Aorta (tissue), 5 donors: Measurements from ENCODE around the gene LASP1NB.
"Not testable (repeated sequence)": the region's sequence is repeated elsewhere in the genome, so short reads cannot be mapped to it uniquely, and the experiment has no call there.

Source experiments
- ATAC-seq: fragments of 200-7000 bp; cut with Tn5 transposase; one replicate; pipeline ENCODE4 v1.9.1; 2022; ENCODE audit warnings: moderate library complexity; ENCODE audit not compliant: low FRiP score
- DNase-seq, 2 donors: peaks; one replicate each; pipeline ENCODE4 v3.0.0-alpha.2; 2020
- H3K27ac ChIP-seq, 2 donors: one replicate each; pipeline ENCODE4 v1.5.1; 2013; ENCODE audit warnings: low read length in 2 of 2, mild to moderate bottlenecking in 2 of 2, moderate library complexity in 2 of 2, control low read depth in 1 of 2, inconsistent platforms in 1 of 2, low read depth in 1 of 2
- H3K27me3 ChIP-seq, 2 donors: one replicate each; pipeline ENCODE4 v1.6.1; 2013; ENCODE audit warnings: control low read depth in 1 of 2, low read length in 1 of 2, mild to moderate bottlenecking in 1 of 2, moderate library complexity in 1 of 2; ENCODE audit not compliant: insufficient read depth in 2 of 2, control insufficient read depth in 1 of 2
- H3K36me3 ChIP-seq, 2 donors: one replicate each; pipeline ENCODE4 v1.6.1; 2013; ENCODE audit warnings: control low read depth in 1 of 2, low read length in 1 of 2, mild to moderate bottlenecking in 1 of 2; ENCODE audit not compliant: insufficient read depth in 2 of 2, control insufficient read depth in 1 of 2
- H3K4me1 ChIP-seq, 2 donors: one replicate each; pipeline ENCODE4 v1.6.1; 2013; ENCODE audit warnings: low read length in 2 of 2, control low read depth in 1 of 2, mild to moderate bottlenecking in 1 of 2, moderate library complexity in 1 of 2; ENCODE audit not compliant: insufficient read depth in 2 of 2, control insufficient read depth in 1 of 2
- H3K4me3 ChIP-seq, 2 donors: one replicate each; pipeline ENCODE4 v1.5.1; 2013; ENCODE audit warnings: low read length in 2 of 2, control low read depth in 1 of 2, mild to moderate bottlenecking in 1 of 2
- H3K9me3 ChIP-seq: one replicate; pipeline ENCODE4 v1.6.1; 2013; ENCODE audit warnings: mild to moderate bottlenecking, low read length; ENCODE audit not compliant: control insufficient read depth
- WGBS, 2 donors: extraction: QIAGEN DNeasy Blood & Tissue Kit; methylation state at CpG; one replicate each; pipeline ENCODE4 v1.1.7; 2013; 5-methylcytosine and 5-hydroxymethylcytosine counted together
- intact Hi-C, 2 donors: fragments of 100-400 bp; cut with DNase I; formaldehyde crosslinking; loops; one replicate each; pipeline versions ENCODE4 v1.14.2 to v1.15.0; 2022
- donor health status: healthy with polysubstance abuse.
- donor health status: Bipolar disorder and iron deficiency.
- donor health status: DM: no; HTN: no; CAD: no.
- donor health status: DM: no; HTN: no; CAD: no.
- donor health status: DM: yes; HTN: yes; CAD: no.

Gene LASP1NB

DNA sequence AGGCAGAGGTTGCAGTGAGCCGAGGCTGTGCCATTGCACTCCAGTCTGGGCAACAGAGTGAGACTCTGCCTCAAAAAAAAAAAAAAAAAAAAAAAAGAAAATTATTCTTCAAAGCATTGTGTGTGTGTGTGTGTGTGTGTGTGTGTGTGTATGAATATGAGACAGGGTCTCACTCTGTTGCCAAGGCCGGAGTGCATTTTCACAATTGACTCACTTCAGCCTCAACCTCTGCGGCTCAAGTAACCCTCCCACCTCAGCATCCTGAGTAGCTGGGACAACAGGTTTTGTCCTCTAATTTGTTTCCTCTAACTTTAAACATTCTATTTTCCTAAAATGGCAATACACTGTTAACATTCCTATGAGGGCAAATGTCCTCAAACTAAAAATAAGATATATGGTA lies 34.1 kb downstream of the LASP1NB start:
- Histone ChIP-seq H3K36me3 (no peaks in the 10 kb centered on the region), H3K4me1 (no peaks in the 10 kb centered on the region), H3K9me3 (no peaks in the 10 kb centered on the region), H3K27ac (peak overlapping the region in 1 of 2 donors; percentile 12), H3K27me3 (no peaks in the 10 kb centered on the region), H3K4me3 (no peak overlapping the region)
- ATAC-seq (no peak), DNase-seq (no peak)
- WGBS, 2 donors = 42 to 54% methylated on average over 3 of the region's 3 CpGs
- intact Hi-C loops = no loop called here

DNA sequence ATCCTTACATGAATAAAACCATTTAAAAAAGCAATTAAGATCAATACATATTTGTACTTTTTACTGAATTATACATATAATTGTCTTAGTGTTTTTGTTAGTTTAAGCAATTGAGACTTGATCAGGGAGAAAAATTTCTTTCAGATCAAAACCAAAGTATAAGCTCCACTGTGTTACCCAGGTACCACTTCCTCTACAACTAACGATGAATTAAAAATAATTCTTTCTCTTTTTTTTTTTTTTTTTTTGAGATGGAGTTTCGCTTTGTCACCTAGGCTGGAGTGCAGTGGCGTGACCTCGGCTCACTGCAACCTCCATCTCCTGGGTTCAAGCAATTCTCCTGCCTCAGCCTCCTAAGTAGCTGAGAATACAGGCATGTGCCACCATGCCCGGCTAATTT lies 35.0 kb downstream of the LASP1NB start:
- intact Hi-C loops = no loop called here
- Histone ChIP-seq H3K4me1 (no peaks in the 10 kb centered on the region), H3K9me3 (no peaks in the 10 kb centered on the region), H3K27me3 (no peaks in the 10 kb centered on the region), H3K27ac (no peak overlapping the region), H3K36me3 (no peaks in the 10 kb centered on the region), H3K4me3 (no peak overlapping the region)
- no peak for ATAC-seq
- 89 to 94% methylated on average over 5 of the region's 5 CpGs for WGBS, 2 donors
- DNase-seq = no peak

DNA sequence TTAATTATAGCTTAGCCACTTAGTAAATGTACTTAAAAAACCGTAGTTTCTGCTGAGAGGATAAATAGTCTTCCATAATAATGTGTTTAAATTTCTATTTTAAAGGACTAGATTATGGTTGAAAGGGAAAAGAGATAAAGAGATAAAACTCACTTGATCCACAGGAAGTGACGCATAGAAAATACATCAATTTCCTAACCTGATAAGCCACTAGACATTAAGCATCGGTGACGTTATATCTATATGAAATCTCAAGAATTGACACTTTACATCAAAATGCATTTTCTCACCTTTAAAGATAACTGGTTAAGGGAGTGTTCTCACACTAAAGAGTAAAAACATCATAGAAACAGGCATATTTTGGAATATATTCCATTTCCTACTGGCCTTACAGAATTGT lies 36.0 kb downstream of the LASP1NB start:
- DNase-seq (no peak), ATAC-seq (no peak)
- Histone ChIP-seq H3K4me3 (no peak overlapping the region), H3K4me1 (no peaks in the 10 kb centered on the region), H3K27ac (no peak overlapping the region), H3K9me3 (no peaks in the 10 kb centered on the region), H3K27me3 (no peaks in the 10 kb centered on the region), H3K36me3 (no peaks in the 10 kb centered on the region)
- intact Hi-C loops = no loop called here
- WGBS, 2 donors = 54 to 66% methylated on average over 4 of the region's 4 CpGs

DNA sequence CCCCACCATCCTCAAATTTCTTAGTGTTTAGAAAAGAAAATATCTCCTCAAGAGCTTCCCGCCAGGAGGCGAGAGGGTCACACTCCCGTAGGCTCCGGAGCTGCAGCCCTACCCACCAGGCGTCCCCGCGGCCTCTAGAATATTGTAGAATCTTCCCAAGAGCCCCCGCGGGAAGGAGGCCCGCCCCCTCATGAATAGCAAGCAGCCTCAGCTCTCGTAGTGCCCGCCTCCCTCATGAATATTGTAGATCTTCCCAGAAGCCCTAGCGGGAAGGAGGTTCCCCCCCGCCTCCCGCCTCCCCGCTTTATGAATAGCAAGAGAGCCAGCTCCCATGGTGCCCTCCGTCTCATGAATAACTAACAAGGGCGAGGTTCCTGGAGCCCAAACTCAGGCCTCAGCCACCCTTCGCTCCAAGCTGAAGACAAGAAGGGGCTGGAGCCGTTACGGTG lies 41.9 kb downstream of the LASP1NB start, which contains the start of gene FBXO47:
Gene FBXO47 (minus strand): TSS at position 114 of the 449 bp plus-strand sequence. CDS start 4,378 bp downstream, outside the sequence.
- no peaks in the 10 kb centered on the region for H3K4me1 ChIP-seq
- WGBS, 2 donors = 17 to 34% methylated on average over 21 of the region's 21 CpGs
- H3K9me3 ChIP-seq = no peaks in the 10 kb centered on the region
- intact Hi-C loops = no loop called here
- no peaks in the 10 kb centered on the region for H3K36me3 ChIP-seq
- DNase-seq = peak; percentile 94 to 95
- no peak within 1 kb of the TSS for H3K4me3 ChIP-seq
- peak; percentile 95 for ATAC-seq
- H3K27ac ChIP-seq = peak within 1 kb of the TSS in 1 of 2 donors; percentile 34
- H3K27me3 ChIP-seq = no peaks in the 10 kb centered on the region

DNA sequence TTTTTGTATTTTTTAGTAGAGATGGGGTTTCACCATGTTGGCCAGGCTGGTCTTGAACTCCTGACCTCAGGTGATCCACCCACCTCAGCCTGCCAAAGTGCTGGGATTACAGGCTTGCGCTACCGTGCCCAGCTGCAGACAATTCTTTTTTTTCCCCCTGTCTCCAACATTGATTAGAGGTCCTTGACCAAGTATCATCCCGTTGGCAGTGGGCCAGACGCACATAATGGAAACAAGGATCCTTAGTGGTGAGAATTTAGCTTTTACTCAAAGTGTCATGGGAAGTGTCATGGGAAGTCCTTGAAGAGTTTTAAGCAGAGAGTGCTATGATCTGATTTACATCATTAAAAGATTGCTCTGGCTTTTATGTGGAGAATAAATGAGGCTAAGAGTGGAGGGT lies 43.9 kb downstream of the LASP1NB start:
- DNase-seq = no peak
- H3K36me3 ChIP-seq = no peaks in the 10 kb centered on the region
- intact Hi-C loops = no loop called here
- H3K9me3 ChIP-seq = no peaks in the 10 kb centered on the region
- no peak for ATAC-seq
- no peaks in the 10 kb centered on the region for H3K27me3 ChIP-seq
- no peak overlapping the region for H3K27ac ChIP-seq
- H3K4me3 ChIP-seq = no peak overlapping the region
- H3K4me1 ChIP-seq = no peaks in the 10 kb centered on the region
- WGBS, 2 donors = 76 to 82% methylated on average over 4 of the region's 4 CpGs

DNA sequence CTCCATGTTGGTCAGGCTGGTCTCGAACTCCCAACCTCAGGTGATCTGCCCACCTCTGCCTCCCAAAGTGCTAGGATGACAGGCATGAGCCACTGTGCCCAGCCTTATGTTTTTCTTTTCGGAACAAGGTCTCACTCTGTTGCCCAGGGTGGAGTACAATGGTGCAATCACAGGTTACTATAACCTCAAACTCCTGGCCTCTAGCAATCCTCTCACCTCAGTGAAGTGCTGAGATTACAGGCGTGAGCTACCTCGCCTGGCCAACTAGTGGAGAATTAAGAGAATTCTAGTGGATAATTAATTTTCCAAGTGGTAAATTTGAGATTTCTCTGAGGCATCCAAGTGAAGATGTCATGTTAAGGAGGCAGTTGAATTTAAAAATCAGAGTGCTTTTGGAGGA lies 44.7 kb downstream of the LASP1NB start:
- Histone ChIP-seq H3K36me3 (no peaks in the 10 kb centered on the region), H3K27me3 (no peaks in the 10 kb centered on the region), H3K9me3 (no peaks in the 10 kb centered on the region), H3K4me1 (no peaks in the 10 kb centered on the region), H3K4me3 (no peak overlapping the region), H3K27ac (no peak overlapping the region)
- ATAC-seq (no peak), DNase-seq (no peak)
- intact Hi-C loops = no loop called here
- WGBS, 2 donors = 80 to 85% methylated on average over 4 of the region's 4 CpGs

DNA sequence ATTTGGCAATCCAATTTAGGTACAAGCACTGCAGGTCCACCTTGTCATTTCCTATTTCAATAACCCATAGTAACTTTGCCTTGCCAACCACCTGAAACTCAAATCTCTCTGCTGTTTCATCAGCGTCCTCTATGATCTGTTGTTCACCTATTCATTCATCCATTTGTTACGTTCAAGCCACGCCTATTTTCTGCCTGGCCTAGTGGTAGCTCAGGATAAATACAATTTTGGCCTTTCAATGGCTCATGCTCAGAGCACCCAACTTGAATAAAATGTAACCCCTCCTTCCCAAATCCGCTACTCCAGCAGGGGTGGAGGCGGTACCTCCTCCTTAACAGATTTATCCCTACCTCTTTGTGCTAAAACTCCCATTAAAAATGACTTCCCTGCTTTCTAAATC lies 45.4 kb downstream of the LASP1NB start:
- H3K27me3 ChIP-seq = no peaks in the 10 kb centered on the region
- no peaks in the 10 kb centered on the region for H3K9me3 ChIP-seq
- WGBS, 2 donors = 91 to 97% methylated on average over 5 of the region's 5 CpGs
- intact Hi-C loops = no loop called here
- no peak overlapping the region for H3K27ac ChIP-seq
- no peaks in the 10 kb centered on the region for H3K36me3 ChIP-seq
- no peak for ATAC-seq
- no peak for DNase-seq
- H3K4me3 ChIP-seq = no peak overlapping the region
- no peaks in the 10 kb centered on the region for H3K4me1 ChIP-seq

DNA sequence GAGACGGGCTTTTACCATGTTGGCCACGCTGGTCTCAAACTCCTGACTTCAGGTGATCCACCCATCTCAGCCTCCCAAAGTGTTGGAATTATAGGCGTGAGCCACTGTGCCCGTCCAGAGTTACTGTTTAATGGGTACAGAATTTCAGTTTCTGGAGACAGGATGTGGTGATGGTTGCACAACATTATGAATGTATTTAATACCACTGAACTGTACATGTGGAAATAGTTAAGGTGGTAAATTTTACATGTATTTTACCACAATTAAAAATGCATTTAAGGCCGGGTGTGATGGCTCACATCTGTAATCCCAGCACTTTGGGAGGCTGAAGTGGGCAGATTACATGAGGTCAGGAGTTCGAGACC lies 50.8 kb downstream of the LASP1NB start:
- H3K36me3 ChIP-seq, H3K27me3 ChIP-seq, ATAC-seq, H3K4me3 ChIP-seq, DNase-seq, H3K9me3 ChIP-seq, H3K4me1 ChIP-seq, intact Hi-C loops, H3K27ac ChIP-seq: not testable (repeated sequence)
- WGBS, 2 donors = 79 to 88% methylated on average over 6 of the region's 6 CpGs

DNA sequence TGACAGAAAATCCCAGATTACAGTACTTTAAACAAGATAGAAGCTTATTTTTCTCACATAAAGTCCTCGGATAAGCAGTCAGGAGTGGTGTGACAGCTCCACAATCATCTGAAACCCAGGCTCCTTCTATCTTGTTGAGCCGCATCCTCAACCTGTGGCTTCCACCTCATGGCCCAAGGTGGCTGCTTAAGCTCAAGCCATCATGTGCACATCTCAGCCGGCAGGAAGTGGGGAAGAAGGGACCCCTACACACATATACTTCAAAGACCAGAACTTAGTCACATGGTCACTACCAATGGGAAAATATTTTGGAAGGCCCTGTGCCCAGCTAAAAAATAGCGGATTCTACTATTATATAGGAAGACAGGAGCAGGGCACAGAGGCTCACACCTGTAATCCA lies 52.8 kb downstream of the LASP1NB start:
- Histone ChIP-seq H3K27me3 (no peaks in the 10 kb centered on the region), H3K36me3 (no peaks in the 10 kb centered on the region), H3K4me3 (no peak overlapping the region), H3K4me1 (no peaks in the 10 kb centered on the region), H3K27ac (no peak overlapping the region), H3K9me3 (no peaks in the 10 kb centered on the region)
- 89 to 91% methylated on average over 4 of the region's 4 CpGs for WGBS, 2 donors
- ATAC-seq (no peak), DNase-seq (no peak)
- intact Hi-C loops = no loop called here
